ENCODE results near the gene DNAI4.

DNA sequence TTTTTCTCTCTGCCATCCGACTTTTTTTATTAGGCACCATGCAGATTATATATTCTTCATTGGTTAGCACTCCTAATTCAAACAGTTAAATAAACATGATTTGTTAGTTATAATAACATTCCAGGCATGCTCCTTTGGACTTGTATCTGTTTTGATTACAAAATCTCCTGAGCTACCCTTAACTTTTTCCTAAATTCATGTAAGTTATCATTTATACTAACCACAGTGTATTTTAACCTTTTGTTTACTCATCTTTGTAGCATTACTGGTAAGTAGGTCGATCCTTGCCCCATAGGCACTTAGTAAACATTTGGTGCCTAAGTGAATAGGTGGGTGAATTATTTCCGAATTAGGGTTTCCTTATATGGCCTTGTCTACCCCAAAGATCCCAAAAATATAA is 43.9 kb upstream of the DNAI4 start:
- TF ChIP-seq, protein P1, sequence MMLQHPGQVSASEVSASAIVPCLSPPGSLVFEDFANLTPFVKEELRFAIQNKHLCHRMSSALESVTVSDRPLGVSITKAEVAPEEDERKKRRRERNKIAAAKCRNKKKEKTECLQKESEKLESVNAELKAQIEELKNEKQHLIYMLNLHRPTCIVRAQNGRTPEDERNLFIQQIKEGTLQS (IDR thresholded peaks at IDR 0.05), result no peak
- TF ChIP-seq, protein P2, sequence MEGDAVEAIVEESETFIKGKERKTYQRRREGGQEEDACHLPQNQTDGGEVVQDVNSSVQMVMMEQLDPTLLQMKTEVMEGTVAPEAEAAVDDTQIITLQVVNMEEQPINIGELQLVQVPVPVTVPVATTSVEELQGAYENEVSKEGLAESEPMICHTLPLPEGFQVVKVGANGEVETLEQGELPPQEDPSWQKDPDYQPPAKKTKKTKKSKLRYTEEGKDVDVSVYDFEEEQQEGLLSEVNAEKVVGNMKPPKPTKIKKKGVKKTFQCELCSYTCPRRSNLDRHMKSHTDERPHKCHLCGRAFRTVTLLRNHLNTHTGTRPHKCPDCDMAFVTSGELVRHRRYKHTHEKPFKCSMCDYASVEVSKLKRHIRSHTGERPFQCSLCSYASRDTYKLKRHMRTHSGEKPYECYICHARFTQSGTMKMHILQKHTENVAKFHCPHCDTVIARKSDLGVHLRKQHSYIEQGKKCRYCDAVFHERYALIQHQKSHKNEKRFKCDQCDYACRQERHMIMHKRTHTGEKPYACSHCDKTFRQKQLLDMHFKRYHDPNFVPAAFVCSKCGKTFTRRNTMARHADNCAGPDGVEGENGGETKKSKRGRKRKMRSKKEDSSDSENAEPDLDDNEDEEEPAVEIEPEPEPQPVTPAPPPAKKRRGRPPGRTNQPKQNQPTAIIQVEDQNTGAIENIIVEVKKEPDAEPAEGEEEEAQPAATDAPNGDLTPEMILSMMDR (IDR thresholded peaks at IDR 0.05 in 2 of 3, conservative IDR thresholded peaks at IDR 0.05 in 1 of 3; ENCODE audit: borderline replicate concordance in 1 of 3, insufficient read depth in 1 of 3, low read depth in 2 of 3, low read length in 2 of 3), result no peak
- TF ChIP-seq POLR2AphosphoS5 (IDR thresholded peaks at IDR 0.05; ENCODE audit: low read depth, low read length) (no peak), SIN3A (IDR thresholded peaks at IDR 0.05; ENCODE audit: low read depth) (no peak), YY1 (IDR thresholded peaks at IDR 0.05; ENCODE audit: extremely low read depth, insufficient replicate concordance, low read depth, low read length) (no peak)
